GM13976 (cell line): ENCODE measurements around the gene RERE.

ENCODE experiments used
- DNase-seq: peaks from one replicate; pipeline ENCODE4 v3.0.0; 2012; ENCODE audit warnings: low spot score
- CTCF ChIP-seq: IDR thresholded peaks from 2 replicates; pipeline ENCODE4 v1.5.1; 2012; ENCODE audit warnings: borderline replicate concordance, mild to moderate bottlenecking; ENCODE audit not compliant: insufficient read depth; ENCODE audit errors: extremely low read depth, missing control alignments, control extremely low read depth
- in situ Hi-C: fragments of 300-500 bp; cut with MboI; formaldehyde crosslinking; loops from one replicate; pipeline ENCODE4 v1.12.0; 2022; ENCODE audit warnings: low sequenced_read_pairs, mixed read lengths, inconsistent platforms; ENCODE audit not compliant: unreplicated experiment

The RERE gene

GRCh38 chr1:8540261-8540941 is 277.0 kb downstream of the RERE start:
- in situ Hi-C loops, result no loop called here
- no peak for DNase-seq
- no peak for TF ChIP-seq CTCF

GRCh38 chr1:8539683-8540082 is 277.8 kb downstream of the RERE start:
- in situ Hi-C loops, result no loop called here
- DNase-seq, result no peak
- TF ChIP-seq CTCF, result no peak

GRCh38 chr1:8538502-8538901 is 278.9 kb downstream of the RERE start:
- no peak for DNase-seq
- no peak for TF ChIP-seq CTCF
- in situ Hi-C loops, result no loop called here

GRCh38 chr1:8537991-8538390 is 279.4 kb downstream of the RERE start:
- TF ChIP-seq CTCF, result no peak
- DNase-seq, result no peak
- in situ Hi-C loops, result no loop called here

GRCh38 chr1:8536515-8536914 is 280.9 kb downstream of the RERE start:
- no peak for TF ChIP-seq CTCF
- no peak for DNase-seq
- in situ Hi-C loops, result no loop called here

GRCh38 chr1:8533907-8534306 is 283.5 kb downstream of the RERE start:
- TF ChIP-seq CTCF, result no peak
- in situ Hi-C loops, result no loop called here
- no peak for DNase-seq
